ENCODE results near the gene ADAMTS8.
A peak's percentile ranks its signal among the peaks of the same experiment; 100 is the strongest.
"Not testable (repeated sequence)": the region's sequence is repeated elsewhere in the genome, so short reads cannot be mapped to it uniquely, and the experiment has no call there.

ADAMTS8 gene

DNA sequence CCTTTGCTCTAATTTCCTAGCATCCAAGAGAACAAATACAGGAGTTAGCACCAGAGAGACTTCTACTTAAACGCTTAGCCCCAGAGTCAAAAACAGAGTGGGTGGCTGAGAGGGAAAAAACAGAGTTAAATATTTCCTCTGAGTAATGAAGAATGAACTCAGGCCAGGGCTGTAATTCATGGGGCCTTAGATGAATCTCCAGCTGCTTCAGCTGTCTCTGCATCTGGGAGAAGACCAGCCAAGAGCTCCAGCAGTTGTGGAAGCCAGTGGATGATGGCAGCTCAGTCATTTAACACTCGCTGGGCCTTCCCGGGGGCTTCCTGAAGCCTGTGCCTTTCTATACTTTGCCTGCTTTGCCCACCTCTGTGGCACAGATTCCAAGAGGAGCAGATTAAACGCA lies 14.3 kb upstream of the ADAMTS8 start:
- no peak overlapping the region for H3K9ac ChIP-seq (ENCODE audit: low read length)
- no peak overlapping the region for H3K4me3 ChIP-seq (ENCODE audit: low read length)
- no peak overlapping the region for H3K27ac ChIP-seq (ENCODE audit: low read depth, low read length)
- H3K27me3 ChIP-seq (ENCODE audit: control insufficient read depth, insufficient read depth, low read length): no peaks in the 10 kb centered on the region
- H3K4me1 ChIP-seq (ENCODE audit: control insufficient read depth, insufficient read depth, low read length): no peaks in the 10 kb centered on the region
- no peaks in the 10 kb centered on the region for H3K36me3 ChIP-seq (ENCODE audit: control insufficient read depth, insufficient read depth, low read length)

DNA sequence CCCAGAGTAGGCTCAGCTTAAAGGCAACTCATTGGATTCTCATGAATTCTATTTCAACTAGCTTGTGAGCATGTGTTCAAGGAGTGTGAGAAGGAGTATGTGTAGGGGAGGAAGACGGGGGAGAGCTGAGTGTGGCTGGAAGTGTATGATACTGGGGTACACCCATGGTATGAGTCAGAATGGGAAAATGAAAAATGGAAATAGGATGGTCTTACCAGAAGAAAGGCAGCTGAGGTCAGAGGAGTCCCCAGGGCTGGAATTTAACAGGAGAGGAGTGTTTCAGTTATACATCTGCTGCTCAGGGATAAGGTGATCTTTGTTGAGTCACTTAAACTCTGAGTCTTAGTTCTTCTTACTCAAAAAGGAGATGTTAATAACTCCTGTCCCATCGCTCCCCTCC lies 13.3 kb upstream of the ADAMTS8 start:
- Histone ChIP-seq H3K4me3 (ENCODE audit: low read length) (no peak overlapping the region), H3K27me3 (ENCODE audit: control insufficient read depth, insufficient read depth, low read length) (no peaks in the 10 kb centered on the region), H3K36me3 (ENCODE audit: control insufficient read depth, insufficient read depth, low read length) (no peaks in the 10 kb centered on the region), H3K27ac (ENCODE audit: low read depth, low read length) (no peak overlapping the region), H3K9ac (ENCODE audit: low read length) (no peak overlapping the region), H3K4me1 (ENCODE audit: control insufficient read depth, insufficient read depth, low read length) (no peaks in the 10 kb centered on the region)

DNA sequence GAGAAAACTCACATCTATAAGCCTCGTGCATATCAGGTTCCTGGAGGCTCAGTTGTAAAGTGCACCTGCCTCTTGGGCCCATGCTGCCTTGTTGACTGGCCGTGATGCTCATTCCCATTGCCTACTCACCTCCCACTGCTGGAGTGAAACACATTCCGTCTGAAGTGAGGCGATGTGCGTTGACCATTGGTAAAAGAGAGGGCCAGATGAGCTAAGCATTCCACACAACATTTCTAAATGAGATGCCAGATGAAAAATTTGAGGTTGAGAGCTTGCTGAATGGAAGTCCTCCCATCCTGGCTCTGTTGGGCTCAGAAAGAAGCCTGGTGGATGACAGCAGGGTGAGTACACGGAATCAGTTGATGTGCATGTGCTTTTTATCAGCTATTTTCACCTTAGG lies 11.5 kb upstream of the ADAMTS8 start:
- H3K36me3 ChIP-seq (ENCODE audit: control insufficient read depth, insufficient read depth, low read length): no peaks in the 10 kb centered on the region
- no peak overlapping the region for H3K9ac ChIP-seq (ENCODE audit: low read length)
- H3K4me3 ChIP-seq (ENCODE audit: low read length): no peak overlapping the region
- no peak overlapping the region for H3K27ac ChIP-seq (ENCODE audit: low read depth, low read length)
- peaks cover 2% of the 10 kb centered on the region for H3K4me1 ChIP-seq (ENCODE audit: control insufficient read depth, insufficient read depth, low read length)
- no peaks in the 10 kb centered on the region for H3K27me3 ChIP-seq (ENCODE audit: control insufficient read depth, insufficient read depth, low read length)

DNA sequence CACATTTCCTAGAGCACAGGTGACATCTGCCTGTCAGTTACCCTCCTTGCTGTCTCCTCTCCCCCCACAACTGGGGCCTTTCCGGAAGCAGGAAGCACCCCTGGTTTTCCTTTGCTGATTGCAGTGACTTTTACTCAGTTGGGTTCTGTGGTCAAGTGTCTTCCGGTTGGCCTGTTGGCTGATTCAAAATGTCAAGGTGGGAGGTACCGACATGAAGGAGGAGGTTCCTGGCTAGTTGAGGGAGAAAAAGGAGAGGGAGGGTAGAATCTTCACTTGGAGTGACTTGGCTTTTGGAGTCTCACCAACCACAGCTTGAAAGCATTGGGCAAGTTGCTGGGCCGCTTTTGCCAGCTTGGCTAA lies 10.7 kb upstream of the ADAMTS8 start:
- no peak overlapping the region for H3K9ac ChIP-seq (ENCODE audit: low read length)
- H3K27ac ChIP-seq (ENCODE audit: low read depth, low read length): no peak overlapping the region

DNA sequence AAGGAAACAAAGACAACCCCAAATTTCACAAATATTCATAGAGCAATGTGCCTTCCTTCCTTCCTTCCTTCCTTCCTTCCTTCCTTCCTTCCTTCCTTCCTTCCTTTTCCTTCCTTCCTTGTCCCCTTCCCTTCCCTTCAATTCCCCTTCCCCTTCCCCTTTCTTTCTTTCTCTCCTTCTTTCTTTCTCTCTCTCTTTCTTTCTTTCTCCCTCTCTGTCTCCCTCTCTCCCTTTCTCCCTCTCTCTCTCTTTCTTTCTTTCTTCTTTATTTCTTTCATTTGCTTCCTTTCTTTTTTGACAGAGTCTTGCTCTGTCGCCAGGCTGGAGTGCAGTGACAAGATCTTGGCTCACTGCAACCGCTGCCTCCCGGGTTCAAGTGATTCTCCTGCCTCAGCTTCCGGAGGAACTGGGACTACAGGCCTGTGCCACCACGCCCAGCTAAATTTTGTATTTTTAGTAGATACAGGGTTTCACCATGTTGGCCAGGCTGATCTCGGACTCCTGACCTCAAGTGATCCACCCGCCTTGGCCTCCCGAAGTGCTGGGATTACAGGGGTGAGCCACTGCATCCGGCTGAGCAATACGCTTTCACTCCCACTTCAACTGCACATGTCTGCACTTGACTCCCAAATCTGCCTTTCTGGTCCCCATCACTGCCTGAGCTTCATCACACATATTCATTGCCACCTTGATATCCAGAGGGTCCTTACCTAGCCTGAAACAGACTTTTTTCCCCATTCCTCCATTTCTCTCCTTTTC lies 10.2 kb upstream of the ADAMTS8 start:
- not testable (repeated sequence) for H3K4me1 ChIP-seq (ENCODE audit: control insufficient read depth, insufficient read depth, low read length); H3K4me3 ChIP-seq (ENCODE audit: low read length); H3K27ac ChIP-seq (ENCODE audit: low read depth, low read length); H3K36me3 ChIP-seq (ENCODE audit: control insufficient read depth, insufficient read depth, low read length); H3K9ac ChIP-seq (ENCODE audit: low read length); H3K27me3 ChIP-seq (ENCODE audit: control insufficient read depth, insufficient read depth, low read length)

More for the DNA sequence above, 10.7 kb upstream of the ADAMTS8 start:
- H3K4me1 ChIP-seq (ENCODE audit: control insufficient read depth, insufficient read depth, low read length): peaks cover 2% of the 10 kb centered on the region
- no peaks in the 10 kb centered on the region for H3K36me3 ChIP-seq (ENCODE audit: control insufficient read depth, insufficient read depth, low read length)
- H3K4me3 ChIP-seq (ENCODE audit: low read length): no peak overlapping the region
- H3K27me3 ChIP-seq (ENCODE audit: control insufficient read depth, insufficient read depth, low read length): no peaks in the 10 kb centered on the region

DNA sequence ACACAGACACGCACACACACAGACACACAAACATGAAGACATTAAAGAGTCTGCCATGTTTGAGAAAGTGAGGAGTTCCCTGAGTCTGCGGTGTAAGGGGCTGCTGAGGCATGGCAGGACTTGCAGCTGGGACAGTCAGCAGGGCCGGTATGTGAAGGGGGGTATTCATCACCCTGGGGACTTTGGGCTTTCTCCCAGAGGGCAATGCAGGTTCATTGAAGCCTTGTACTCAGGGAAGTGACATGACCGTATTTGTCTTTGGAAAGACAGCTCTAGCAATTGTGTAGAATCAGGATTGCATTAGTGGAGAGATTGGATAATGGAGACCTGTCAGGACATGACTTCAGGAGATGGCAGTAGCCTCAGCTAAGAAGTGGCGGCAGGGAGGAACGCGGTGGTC lies 9.4 kb upstream of the ADAMTS8 start:
- no peaks in the 10 kb centered on the region for H3K27me3 ChIP-seq (ENCODE audit: control insufficient read depth, insufficient read depth, low read length)
- H3K4me1 ChIP-seq (ENCODE audit: control insufficient read depth, insufficient read depth, low read length): peaks cover 2% of the 10 kb centered on the region
- H3K36me3 ChIP-seq (ENCODE audit: control insufficient read depth, insufficient read depth, low read length): no peaks in the 10 kb centered on the region
- no peak overlapping the region for H3K9ac ChIP-seq (ENCODE audit: low read length)
- no peak overlapping the region for H3K27ac ChIP-seq (ENCODE audit: low read depth, low read length)
- H3K4me3 ChIP-seq (ENCODE audit: low read length): no peak overlapping the region

DNA sequence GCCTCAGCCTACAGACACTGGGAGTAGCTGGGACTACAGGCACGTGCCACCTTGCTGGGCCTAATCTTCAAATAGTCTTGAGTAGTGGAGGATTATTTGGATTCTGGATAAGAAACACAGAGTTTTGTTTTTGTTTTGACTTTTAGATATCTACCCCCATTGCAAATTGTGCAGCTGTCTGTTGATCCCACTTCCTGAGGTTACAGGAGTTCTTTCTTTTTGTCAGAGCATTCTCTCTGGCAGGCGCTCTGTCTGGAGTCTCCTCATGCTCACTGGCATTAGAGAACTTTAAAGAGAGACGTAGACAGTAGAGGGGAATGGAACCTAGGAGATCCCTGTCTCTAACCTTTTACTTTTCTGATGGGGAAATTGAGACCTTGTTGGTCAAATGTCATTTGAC lies 7.8 kb upstream of the ADAMTS8 start:
- H3K36me3 ChIP-seq (ENCODE audit: control insufficient read depth, insufficient read depth, low read length): no peaks in the 10 kb centered on the region
- H3K4me1 ChIP-seq (ENCODE audit: control insufficient read depth, insufficient read depth, low read length): peaks cover 2% of the 10 kb centered on the region
- no peak overlapping the region for H3K27ac ChIP-seq (ENCODE audit: low read depth, low read length)
- H3K9ac ChIP-seq (ENCODE audit: low read length): no peak overlapping the region
- H3K27me3 ChIP-seq (ENCODE audit: control insufficient read depth, insufficient read depth, low read length): no peaks in the 10 kb centered on the region
- no peak overlapping the region for H3K4me3 ChIP-seq (ENCODE audit: low read length)

DNA sequence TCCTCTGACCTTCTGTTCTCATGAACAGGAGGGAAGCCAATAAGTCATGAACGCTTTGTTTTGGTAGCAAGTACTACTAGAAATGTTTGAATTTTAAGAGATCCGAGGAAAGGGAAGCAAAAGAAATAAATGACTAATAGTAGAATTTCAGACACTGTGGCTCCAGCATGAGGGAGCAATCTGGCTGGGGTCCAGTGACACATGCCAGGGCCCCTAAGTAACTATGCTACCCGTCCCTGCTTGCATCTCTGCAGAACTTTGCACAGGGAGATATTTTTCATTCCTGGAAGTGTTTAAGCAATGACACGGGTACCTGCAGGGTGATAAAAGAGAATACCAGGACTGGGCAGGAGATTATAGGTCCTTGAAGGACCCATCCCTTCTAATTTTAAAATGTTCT lies 7.3 kb upstream of the ADAMTS8 start:
- Histone ChIP-seq H3K9ac (ENCODE audit: low read length) (no peak overlapping the region), H3K4me3 (ENCODE audit: low read length) (no peak overlapping the region), H3K36me3 (ENCODE audit: control insufficient read depth, insufficient read depth, low read length) (no peaks in the 10 kb centered on the region), H3K4me1 (ENCODE audit: control insufficient read depth, insufficient read depth, low read length) (peaks cover 2% of the 10 kb centered on the region), H3K27me3 (ENCODE audit: control insufficient read depth, insufficient read depth, low read length) (no peaks in the 10 kb centered on the region), H3K27ac (ENCODE audit: low read depth, low read length) (no peak overlapping the region)

DNA sequence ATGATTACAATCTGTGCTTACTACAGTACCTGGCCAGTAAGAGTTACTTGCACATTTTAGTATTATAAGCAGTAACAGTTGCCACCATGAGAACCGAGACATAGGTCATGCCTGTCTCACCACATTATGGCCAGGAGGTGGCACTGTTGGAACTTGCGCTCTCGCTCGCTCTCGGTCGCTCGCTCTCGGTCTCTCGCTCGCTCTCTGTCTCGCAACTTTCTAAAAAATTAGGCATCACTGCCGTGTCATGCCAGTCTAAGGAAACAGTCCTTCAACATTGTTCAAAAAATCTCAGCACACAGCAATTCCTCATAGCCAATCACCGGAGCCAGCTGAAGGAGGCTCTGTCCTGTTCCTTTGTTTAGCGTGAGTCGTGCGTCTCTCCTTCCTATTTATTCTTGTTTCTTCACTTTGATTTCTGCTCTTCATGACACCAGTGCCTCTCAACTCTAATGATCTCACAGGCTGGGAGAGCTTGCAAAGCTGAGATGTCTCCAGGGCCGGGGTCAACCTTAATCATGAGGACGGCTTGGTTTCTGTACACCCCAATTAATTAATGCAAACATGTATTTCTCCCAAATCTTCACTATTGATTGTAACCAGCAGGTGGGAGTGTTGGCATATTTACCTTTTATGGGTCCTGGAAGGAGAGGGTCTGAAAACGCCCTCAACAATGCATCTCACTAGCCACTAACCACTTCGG lies 6.3 kb upstream of the ADAMTS8 start:
- Histone ChIP-seq H3K4me3 (ENCODE audit: low read length) (peak overlapping the region; percentile 83), H3K4me1 (ENCODE audit: control insufficient read depth, insufficient read depth, low read length) (peaks cover 2% of the 10 kb centered on the region), H3K27ac (ENCODE audit: low read depth, low read length) (peak overlapping the region; percentile 65), H3K9ac (ENCODE audit: low read length) (peak overlapping the region; percentile 7), H3K36me3 (ENCODE audit: control insufficient read depth, insufficient read depth, low read length) (no peaks in the 10 kb centered on the region), H3K27me3 (ENCODE audit: control insufficient read depth, insufficient read depth, low read length) (no peaks in the 10 kb centered on the region)

DNA sequence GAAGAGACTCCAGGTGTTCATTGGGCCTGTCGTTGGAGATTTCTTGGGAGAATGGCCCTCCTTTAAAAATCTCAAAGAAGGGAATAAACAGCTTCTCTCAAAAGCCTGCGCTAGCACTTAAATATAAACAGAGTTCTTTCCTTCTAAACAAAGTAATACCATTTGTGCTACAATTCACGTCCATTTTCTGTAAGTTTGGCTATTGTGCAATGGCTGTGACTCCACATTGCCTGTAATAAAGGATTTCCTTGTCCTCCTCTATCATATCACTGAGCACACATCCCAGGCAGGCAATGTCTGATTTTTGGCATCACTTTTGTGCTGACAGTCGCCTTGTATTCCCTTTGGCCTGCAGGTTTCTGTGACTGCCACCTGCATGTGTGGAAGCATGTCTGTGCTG lies 4.9 kb upstream of the ADAMTS8 start:
- Histone ChIP-seq H3K9ac (ENCODE audit: low read length) (no peak overlapping the region), H3K27me3 (ENCODE audit: control insufficient read depth, insufficient read depth, low read length) (no peaks in the 10 kb centered on the region), H3K27ac (ENCODE audit: low read depth, low read length) (no peak overlapping the region), H3K4me1 (ENCODE audit: control insufficient read depth, insufficient read depth, low read length) (peaks cover 9% of the 10 kb centered on the region), H3K4me3 (ENCODE audit: low read length) (no peak overlapping the region), H3K36me3 (ENCODE audit: control insufficient read depth, insufficient read depth, low read length) (no peaks in the 10 kb centered on the region)

DNA sequence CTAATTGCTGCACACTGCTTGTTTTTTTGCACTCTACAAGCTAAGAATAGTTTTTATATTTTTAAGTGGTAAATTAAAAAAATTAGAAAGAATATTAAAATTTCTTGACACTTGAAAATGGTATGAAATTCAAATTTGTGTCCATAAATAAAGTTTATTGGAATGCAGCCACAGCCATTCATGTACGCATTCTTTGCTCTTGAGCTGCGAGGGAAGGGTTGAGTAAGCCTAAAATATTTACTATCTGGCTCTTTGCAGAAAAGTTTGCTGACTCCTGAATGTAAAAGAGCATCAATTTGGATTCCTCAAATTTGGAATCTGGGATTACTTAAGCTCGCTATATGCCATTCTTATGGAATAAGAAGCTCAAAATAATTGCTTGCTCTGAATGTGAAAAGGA lies 3.4 kb upstream of the ADAMTS8 start:
- H3K27ac ChIP-seq (ENCODE audit: low read depth, low read length): no peak overlapping the region
- no peak overlapping the region for H3K4me3 ChIP-seq (ENCODE audit: low read length)
- no peak overlapping the region for H3K9ac ChIP-seq (ENCODE audit: low read length)
- no peaks in the 10 kb centered on the region for H3K27me3 ChIP-seq (ENCODE audit: control insufficient read depth, insufficient read depth, low read length)
- H3K4me1 ChIP-seq (ENCODE audit: control insufficient read depth, insufficient read depth, low read length): peaks cover 11% of the 10 kb centered on the region
- no peaks in the 10 kb centered on the region for H3K36me3 ChIP-seq (ENCODE audit: control insufficient read depth, insufficient read depth, low read length)

DNA sequence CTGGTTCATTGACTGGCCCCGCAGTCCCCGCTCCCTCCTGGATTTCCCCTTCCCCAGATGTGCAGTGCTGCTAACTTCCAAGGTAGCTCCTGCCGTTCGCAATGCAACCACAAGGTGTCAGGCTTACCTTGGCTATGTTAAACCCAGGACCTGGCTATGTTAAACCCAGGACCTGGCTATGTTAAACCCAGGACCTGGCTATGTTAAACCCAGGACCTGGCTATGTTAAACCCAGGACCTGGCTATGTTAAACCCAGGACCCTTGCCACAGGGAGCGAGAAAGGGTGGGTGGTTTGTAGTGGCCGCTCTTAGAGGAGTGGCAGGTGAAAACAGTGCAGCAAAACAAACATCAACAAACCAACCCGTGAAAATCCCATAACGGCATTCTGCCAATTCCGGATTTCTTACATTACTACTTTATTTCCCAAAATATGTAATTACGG lies 2.9 kb upstream of the ADAMTS8 start:
- H3K4me1 ChIP-seq (ENCODE audit: control insufficient read depth, insufficient read depth, low read length): peaks cover 16% of the 10 kb centered on the region
- H3K9ac ChIP-seq (ENCODE audit: low read length): no peak overlapping the region
- H3K27me3 ChIP-seq (ENCODE audit: control insufficient read depth, insufficient read depth, low read length): peaks cover 3% of the 10 kb centered on the region

DNA sequence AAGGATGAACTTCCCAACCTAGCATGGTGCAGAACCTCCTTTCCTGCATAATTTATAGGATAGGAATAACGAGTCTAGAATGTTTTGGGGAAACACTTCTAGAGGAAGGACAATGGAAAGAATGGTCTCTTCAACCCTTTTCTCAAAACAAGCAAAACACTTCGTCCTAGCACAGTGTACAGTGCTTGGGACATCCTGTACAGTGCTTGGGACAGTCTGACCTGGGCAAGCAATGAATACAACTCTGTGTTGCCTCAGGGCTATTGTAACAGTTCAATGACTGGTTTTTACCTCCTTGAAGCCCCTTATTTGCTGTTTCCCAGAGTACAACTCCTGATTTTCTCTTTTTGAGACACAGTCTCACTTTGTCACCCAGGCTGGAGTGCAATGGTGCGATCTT lies 1.6 kb upstream of the ADAMTS8 start:
- H3K36me3 ChIP-seq (ENCODE audit: control insufficient read depth, insufficient read depth, low read length): no peaks in the 10 kb centered on the region
- peaks cover 3% of the 10 kb centered on the region for H3K27me3 ChIP-seq (ENCODE audit: control insufficient read depth, insufficient read depth, low read length)
- peaks cover 17% of the 10 kb centered on the region for H3K4me1 ChIP-seq (ENCODE audit: control insufficient read depth, insufficient read depth, low read length)
- no peak overlapping the region for H3K4me3 ChIP-seq (ENCODE audit: low read length)
- H3K27ac ChIP-seq (ENCODE audit: low read depth, low read length): no peak overlapping the region
- no peak overlapping the region for H3K9ac ChIP-seq (ENCODE audit: low read length)

More for the DNA sequence above, 2.9 kb upstream of the ADAMTS8 start:
- Histone ChIP-seq H3K27ac (ENCODE audit: low read depth, low read length) (no peak overlapping the region), H3K4me3 (ENCODE audit: low read length) (no peak overlapping the region), H3K36me3 (ENCODE audit: control insufficient read depth, insufficient read depth, low read length) (no peaks in the 10 kb centered on the region)

Data from rectal smooth muscle tissue (tissue), 1 donor.